Measurements from ENCODE around the gene HMGB4. TPM values are rescaled to one million over a fixed set of nuclear protein-coding genes. Genes with fewer than 3 reads are reported as not detected.

The HMGB4 gene, protein sequence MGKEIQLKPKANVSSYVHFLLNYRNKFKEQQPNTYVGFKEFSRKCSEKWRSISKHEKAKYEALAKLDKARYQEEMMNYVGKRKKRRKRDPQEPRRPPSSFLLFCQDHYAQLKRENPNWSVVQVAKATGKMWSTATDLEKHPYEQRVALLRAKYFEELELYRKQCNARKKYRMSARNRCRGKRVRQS
- total RNA-seq, result not detected
- polyA plus RNA-seq, result not detected
- not detected for total RNA-seq

DNA sequence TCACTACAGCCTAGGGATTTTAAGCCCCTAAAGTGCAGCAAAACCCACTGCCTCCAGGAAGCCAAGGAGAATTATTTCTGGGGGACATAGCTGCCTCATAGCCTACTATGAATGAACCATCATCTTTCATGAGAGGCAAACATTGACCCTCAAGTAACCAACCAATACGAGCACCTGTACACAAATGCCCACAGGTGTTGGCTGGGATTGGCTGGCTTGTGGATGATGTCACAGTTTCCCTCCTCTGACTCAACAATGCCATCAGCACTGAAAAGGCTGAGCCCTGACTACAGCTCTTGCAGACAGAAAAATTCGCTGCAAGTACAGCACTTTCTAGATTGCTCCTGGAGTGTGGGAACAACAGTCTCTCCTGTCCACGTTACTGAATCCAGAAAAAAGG is at the start of gene HMGB4:
HMGB4 (plus strand) TSS at position 301 of the 400 bp plus-strand sequence. CDS start 113 bp downstream, outside the sequence.
- ATAC-seq, result no peak

DNA sequence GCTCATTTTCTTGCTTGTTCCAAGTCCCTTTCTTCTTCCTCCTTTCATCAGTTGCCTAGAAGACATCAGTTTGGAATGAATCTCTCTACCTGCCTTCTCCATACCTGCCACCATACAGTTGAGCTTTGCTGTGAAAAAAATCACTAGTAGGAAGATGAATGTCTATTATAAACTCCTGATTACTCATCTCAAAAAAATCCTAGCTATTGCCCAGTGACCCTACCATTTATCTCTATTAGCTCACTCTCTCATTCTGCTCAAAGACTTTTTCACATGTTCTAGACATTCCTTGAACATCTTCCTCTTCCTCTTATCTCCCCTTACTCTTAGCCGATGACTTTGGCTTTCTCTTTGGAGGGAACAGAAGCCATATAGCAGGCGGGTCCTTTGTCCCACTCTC is 49.7 kb upstream of the HMGB4 start:
- H3K4me1 ChIP-seq (ENCODE audit: control insufficient read depth in 2 of 2, insufficient read depth in 2 of 2, low read length in 2 of 2), result no peaks in the 10 kb centered on the region
- ChIA-PET POLR2A (no interaction called here), CTCF (no interaction called here)
- Mint-ChIP-seq H3K9me3 (peaks cover 0 to 13% (median 4%) of the 10 kb centered on the region in 11 donors), H3K27me3 (peaks cover 5 to 31% (median 19%) of the 10 kb centered on the region in 5 donors), H3K27ac (no peak overlapping the region), H3K4me1 (no peaks in the 10 kb centered on the region), H3K4me3 (no peak overlapping the region), H3K36me3 (no peaks in the 10 kb centered on the region)
- H3K27ac ChIP-seq (ENCODE audit: low read depth, low read length), result no peak overlapping the region
- no peaks in the 10 kb centered on the region for H3K27me3 ChIP-seq (ENCODE audit: control insufficient read depth in 2 of 2, insufficient read depth in 2 of 2, low read length in 2 of 2)
- H3K9me3 ChIP-seq (ENCODE audit: control insufficient read depth in 2 of 3, low read length in 3 of 3), result peaks cover 0 to 4% (median 0%) of the 10 kb centered on the region in 3 experiments
- no peak for ATAC-seq
- H3K36me3 ChIP-seq (ENCODE audit: control insufficient read depth in 2 of 3, insufficient read depth in 3 of 3, low read length in 3 of 3), result no peaks in the 10 kb centered on the region
- intact Hi-C loops (cut with micrococcal nuclease), result no loop called here
- DNase-seq, result no peak
- H3K4me3 ChIP-seq (ENCODE audit: low read length), result no peak overlapping the region

More for the DNA sequence above, at the start of gene HMGB4:
- Histone ChIP-seq H3K27ac (ENCODE audit: low read depth, low read length) (no peak within 1 kb of the TSS), H3K36me3 (ENCODE audit: control insufficient read depth in 2 of 3, insufficient read depth in 3 of 3, low read length in 3 of 3) (no peaks in the 10 kb centered on the region), H3K4me1 (ENCODE audit: control insufficient read depth in 2 of 2, insufficient read depth in 2 of 2, low read length in 2 of 2) (no peaks in the 10 kb centered on the region), H3K4me3 (ENCODE audit: low read length) (no peak within 1 kb of the TSS), H3K9me3 (ENCODE audit: control insufficient read depth in 2 of 3, low read length in 3 of 3) (no peaks in the 10 kb centered on the region), H3K27me3 (ENCODE audit: control insufficient read depth in 2 of 2, insufficient read depth in 2 of 2, low read length in 2 of 2) (peaks cover 0 to 3% of the 10 kb centered on the region in 2 donors)
- H3K4me3 Mint-ChIP-seq, result no peak within 1 kb of the TSS
- ChIA-PET CTCF (interaction anchor here (0.9 to 1.7 kb wide), 2 partner anchors 8 to 18 kb away, joined by 3 read pairs; no protein-coding TSS in a partner anchor), POLR2A (no interaction called here)
- intact Hi-C loops (cut with micrococcal nuclease), result no loop called here
- H3K4me1 Mint-ChIP-seq, result peaks cover 0 to 3% (median 0%) of the 10 kb centered on the region in 7 donors
- H3K36me3 Mint-ChIP-seq, result peaks cover 0 to 3% (median 0%) of the 10 kb centered on the region in 5 donors
- H3K9me3 Mint-ChIP-seq, result peaks cover 0 to 3% (median 0%) of the 10 kb centered on the region in 11 donors
- DNase-seq, result no peak
- peaks cover 3 to 65% (median 25%) of the 10 kb centered on the region in 5 donors for H3K27me3 Mint-ChIP-seq
- H3K27ac Mint-ChIP-seq, result no peak within 1 kb of the TSS

DNA sequence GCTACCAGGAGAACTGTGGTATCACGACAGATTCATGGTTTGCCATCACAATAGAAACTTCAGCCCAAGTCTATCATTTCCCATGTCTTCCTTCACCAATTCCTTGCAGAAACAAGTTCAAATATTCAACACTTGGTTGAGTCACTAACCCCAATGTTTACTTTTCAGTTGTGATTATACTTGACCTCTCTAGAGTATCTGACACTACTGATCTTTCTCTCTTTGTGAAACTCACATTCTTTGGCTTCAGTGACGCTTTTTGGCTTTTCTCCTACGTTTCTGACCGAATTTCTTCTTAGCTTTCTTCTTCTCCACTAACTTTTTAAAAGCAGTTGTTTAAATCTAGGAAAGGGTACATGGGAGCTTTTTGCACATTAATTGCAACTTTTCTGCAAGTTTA is 48.8 kb upstream of the HMGB4 start:
- ChIA-PET POLR2A (no interaction called here), CTCF (no interaction called here)
- Mint-ChIP-seq H3K27ac (no peak overlapping the region), H3K36me3 (no peaks in the 10 kb centered on the region), H3K9me3 (peaks cover 0 to 13% (median 0%) of the 10 kb centered on the region in 11 donors), H3K4me3 (no peak overlapping the region), H3K4me1 (no peaks in the 10 kb centered on the region), H3K27me3 (peaks cover 5 to 33% (median 23%) of the 10 kb centered on the region in 5 donors)
- ATAC-seq (no peak), DNase-seq (no peak)
- Histone ChIP-seq H3K4me3 (ENCODE audit: low read length) (no peak overlapping the region), H3K36me3 (ENCODE audit: control insufficient read depth in 2 of 3, insufficient read depth in 3 of 3, low read length in 3 of 3) (no peaks in the 10 kb centered on the region), H3K4me1 (ENCODE audit: control insufficient read depth in 2 of 2, insufficient read depth in 2 of 2, low read length in 2 of 2) (no peaks in the 10 kb centered on the region), H3K9me3 (ENCODE audit: control insufficient read depth in 2 of 3, low read length in 3 of 3) (no peaks in the 10 kb centered on the region), H3K27ac (ENCODE audit: low read depth, low read length) (no peak overlapping the region), H3K27me3 (ENCODE audit: control insufficient read depth in 2 of 2, insufficient read depth in 2 of 2, low read length in 2 of 2) (no peaks in the 10 kb centered on the region)
- intact Hi-C loops (cut with micrococcal nuclease), result no loop called here

DNA sequence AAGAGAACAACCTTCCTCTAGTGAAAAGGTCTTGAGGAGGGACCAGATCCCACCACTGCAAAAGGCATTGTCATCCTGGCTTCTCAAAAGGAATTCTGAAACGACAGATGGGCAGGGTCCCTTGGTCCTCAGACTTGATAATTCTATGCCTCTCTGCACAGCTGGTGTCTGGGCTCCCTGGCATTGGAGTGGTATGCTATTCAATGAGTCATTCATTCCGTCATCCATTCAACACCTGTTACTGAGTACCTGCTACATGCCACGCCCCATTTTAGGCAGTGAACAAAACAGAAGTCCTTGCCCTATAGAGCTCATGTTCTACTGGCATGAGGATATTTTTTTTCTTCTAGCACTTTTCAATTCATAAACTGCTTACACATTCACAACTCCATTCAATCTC is 45.8 kb upstream of the HMGB4 start:
- CTCF ChIA-PET, result no interaction called here
- no peak overlapping the region for H3K27ac ChIP-seq (ENCODE audit: low read depth, low read length)
- intact Hi-C loops (cut with micrococcal nuclease), result no loop called here
- no peaks in the 10 kb centered on the region for H3K36me3 Mint-ChIP-seq
- peaks cover 5 to 43% (median 24%) of the 10 kb centered on the region in 5 donors for H3K27me3 Mint-ChIP-seq
- H3K27me3 ChIP-seq (ENCODE audit: control insufficient read depth in 2 of 2, insufficient read depth in 2 of 2, low read length in 2 of 2), result no peaks in the 10 kb centered on the region
- no peak overlapping the region for H3K4me3 Mint-ChIP-seq
- no peaks in the 10 kb centered on the region for H3K9me3 ChIP-seq (ENCODE audit: control insufficient read depth in 2 of 3, low read length in 3 of 3)
- no peak overlapping the region for H3K27ac Mint-ChIP-seq
- H3K4me1 ChIP-seq (ENCODE audit: control insufficient read depth in 2 of 2, insufficient read depth in 2 of 2, low read length in 2 of 2), result no peaks in the 10 kb centered on the region
- ATAC-seq (no peak), DNase-seq (no peak)
- H3K9me3 Mint-ChIP-seq, result peaks cover 0 to 13% (median 0%) of the 10 kb centered on the region in 11 donors
- H3K4me3 ChIP-seq (ENCODE audit: low read length), result no peak overlapping the region
- POLR2A ChIA-PET, result no interaction called here
- no peaks in the 10 kb centered on the region for H3K4me1 Mint-ChIP-seq
- no peaks in the 10 kb centered on the region for H3K36me3 ChIP-seq (ENCODE audit: control insufficient read depth in 2 of 3, insufficient read depth in 3 of 3, low read length in 3 of 3)

DNA sequence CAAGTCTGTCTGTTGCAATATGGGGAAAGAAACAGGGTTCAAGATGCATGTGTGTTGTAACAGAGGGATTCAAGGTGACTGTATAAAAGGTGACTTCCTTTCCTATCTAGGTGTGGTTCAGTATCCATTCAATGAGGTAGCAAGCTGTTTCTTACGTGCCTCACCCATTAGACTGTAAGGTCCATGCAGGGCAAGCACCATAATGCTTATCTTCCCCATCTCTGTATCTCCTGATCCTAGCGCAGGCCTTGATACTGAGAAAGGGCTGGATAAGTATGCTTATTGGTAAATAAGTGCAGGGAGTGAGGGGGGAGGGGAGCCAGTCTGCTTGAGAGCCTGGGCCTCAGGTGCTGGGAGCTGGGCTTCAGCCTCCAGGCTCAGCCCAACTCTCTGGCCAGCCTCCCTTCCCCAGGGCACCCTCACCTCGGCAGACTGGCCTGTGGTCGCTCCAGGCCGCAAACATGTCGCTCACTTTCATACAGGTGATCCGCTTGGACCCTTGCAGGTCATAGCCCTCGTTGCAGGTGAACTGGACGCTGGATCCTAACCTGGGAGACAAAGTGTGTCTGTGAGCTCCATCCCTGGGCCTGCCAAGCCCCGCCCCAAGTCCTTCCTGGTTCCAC is 44.5 kb upstream of the HMGB4 start:
- Mint-ChIP-seq H3K27me3 (peaks cover 0 to 37% (median 22%) of the 10 kb centered on the region in 5 donors), H3K4me1 (no peaks in the 10 kb centered on the region), H3K27ac (no peak overlapping the region), H3K36me3 (no peaks in the 10 kb centered on the region), H3K9me3 (peaks cover 0 to 6% (median 2%) of the 10 kb centered on the region in 11 donors), H3K4me3 (no peak overlapping the region)
- ATAC-seq (no peak), DNase-seq (no peak)
- H3K4me3 ChIP-seq (ENCODE audit: low read length), result no peak overlapping the region
- CTCF ChIA-PET, result no interaction called here
- POLR2A ChIA-PET, result no interaction called here
- no peaks in the 10 kb centered on the region for H3K36me3 ChIP-seq (ENCODE audit: control insufficient read depth in 2 of 3, insufficient read depth in 3 of 3, low read length in 3 of 3)
- intact Hi-C loops (cut with micrococcal nuclease), result no loop called here
- H3K9me3 ChIP-seq (ENCODE audit: control insufficient read depth in 2 of 3, low read length in 3 of 3), result no peaks in the 10 kb centered on the region
- no peaks in the 10 kb centered on the region for H3K27me3 ChIP-seq (ENCODE audit: control insufficient read depth in 2 of 2, insufficient read depth in 2 of 2, low read length in 2 of 2)
- no peaks in the 10 kb centered on the region for H3K4me1 ChIP-seq (ENCODE audit: control insufficient read depth in 2 of 2, insufficient read depth in 2 of 2, low read length in 2 of 2)
- no peak overlapping the region for H3K27ac ChIP-seq (ENCODE audit: low read depth, low read length)

DNA sequence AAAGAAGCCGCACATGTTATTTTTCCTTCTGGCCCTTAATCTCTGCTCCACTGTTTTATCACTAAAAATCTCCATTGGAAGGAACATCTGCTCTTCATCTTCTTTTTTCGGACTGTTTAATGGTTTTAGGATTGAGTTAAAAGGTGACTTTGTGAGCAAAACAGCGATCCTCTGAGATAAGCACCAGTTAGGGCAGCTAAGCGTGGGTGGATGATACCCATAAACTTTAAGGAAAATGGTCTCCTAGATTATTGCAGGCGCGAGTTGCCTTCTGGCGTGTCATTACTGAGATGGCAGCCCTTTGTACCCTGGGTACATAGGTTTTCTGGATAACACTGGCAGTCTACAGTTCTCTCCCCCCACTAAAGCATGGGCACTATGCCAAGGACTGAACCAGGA is 44.0 kb upstream of the HMGB4 start:
- H3K4me1 Mint-ChIP-seq, result no peaks in the 10 kb centered on the region
- H3K27me3 Mint-ChIP-seq, result peaks cover 0 to 33% (median 17%) of the 10 kb centered on the region in 5 donors
- no peak for DNase-seq

DNA sequence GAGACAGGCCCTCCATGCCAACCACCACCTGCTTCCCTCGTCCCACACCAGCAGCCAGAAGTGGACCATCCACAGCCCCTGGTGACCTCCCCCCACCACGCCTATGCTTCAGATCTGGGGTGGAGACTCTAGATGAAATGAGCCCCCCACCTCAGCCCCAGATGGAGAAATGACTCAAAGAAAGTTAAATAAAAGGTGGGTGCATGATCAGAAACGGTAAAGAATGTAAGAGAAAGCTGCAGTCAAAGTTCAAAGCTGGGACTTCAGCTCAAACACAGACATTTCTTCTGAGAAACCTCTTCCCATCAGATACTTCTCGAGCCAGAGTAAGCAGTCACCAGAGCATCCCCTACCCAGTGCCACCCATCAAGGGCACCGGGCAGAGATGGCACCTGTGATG is 43.1 kb upstream of the HMGB4 start:
- no peak for ATAC-seq
- H3K27me3 Mint-ChIP-seq, result peaks cover 0 to 33% (median 13%) of the 10 kb centered on the region in 5 donors
- H3K36me3 ChIP-seq (ENCODE audit: control insufficient read depth in 2 of 3, insufficient read depth in 3 of 3, low read length in 3 of 3), result no peaks in the 10 kb centered on the region
- DNase-seq, result no peak
- CTCF ChIA-PET, result no interaction called here
- no peak overlapping the region for H3K27ac ChIP-seq (ENCODE audit: low read depth, low read length)
- no peaks in the 10 kb centered on the region for H3K36me3 Mint-ChIP-seq
- no peaks in the 10 kb centered on the region for H3K9me3 ChIP-seq (ENCODE audit: control insufficient read depth in 2 of 3, low read length in 3 of 3)
- intact Hi-C loops (cut with micrococcal nuclease), result no loop called here
- peaks cover 0 to 5% (median 0%) of the 10 kb centered on the region in 11 donors for H3K9me3 Mint-ChIP-seq
- POLR2A ChIA-PET, result no interaction called here
- H3K27ac Mint-ChIP-seq, result no peak overlapping the region
- no peaks in the 10 kb centered on the region for H3K27me3 ChIP-seq (ENCODE audit: control insufficient read depth in 2 of 2, insufficient read depth in 2 of 2, low read length in 2 of 2)
- H3K4me1 Mint-ChIP-seq, result no peaks in the 10 kb centered on the region
- H3K4me3 ChIP-seq (ENCODE audit: low read length), result no peak overlapping the region
- H3K4me3 Mint-ChIP-seq, result no peak overlapping the region
- H3K4me1 ChIP-seq (ENCODE audit: control insufficient read depth in 2 of 2, insufficient read depth in 2 of 2, low read length in 2 of 2), result no peaks in the 10 kb centered on the region

More for the DNA sequence above, 44.0 kb upstream of the HMGB4 start:
- ChIA-PET POLR2A (no interaction called here), CTCF (no interaction called here)
- Histone ChIP-seq H3K27ac (ENCODE audit: low read depth, low read length) (no peak overlapping the region), H3K4me1 (ENCODE audit: control insufficient read depth in 2 of 2, insufficient read depth in 2 of 2, low read length in 2 of 2) (no peaks in the 10 kb centered on the region), H3K4me3 (ENCODE audit: low read length) (no peak overlapping the region), H3K9me3 (ENCODE audit: control insufficient read depth in 2 of 3, low read length in 3 of 3) (no peaks in the 10 kb centered on the region), H3K36me3 (ENCODE audit: control insufficient read depth in 2 of 3, insufficient read depth in 3 of 3, low read length in 3 of 3) (no peaks in the 10 kb centered on the region), H3K27me3 (ENCODE audit: control insufficient read depth in 2 of 2, insufficient read depth in 2 of 2, low read length in 2 of 2) (no peaks in the 10 kb centered on the region)
- H3K36me3 Mint-ChIP-seq, result no peaks in the 10 kb centered on the region
- peaks cover 0 to 4% (median 0%) of the 10 kb centered on the region in 11 donors for H3K9me3 Mint-ChIP-seq
- no peak overlapping the region for H3K4me3 Mint-ChIP-seq
- ATAC-seq, result no peak
- H3K27ac Mint-ChIP-seq, result no peak overlapping the region
- intact Hi-C loops (cut with micrococcal nuclease), result no loop called here

Data from naive thymus-derived CD4-positive, alpha-beta T cell (primary cell).